PC-3 (cell line): ENCODE measurements around the gene TRMU. TPM values are rescaled to one million over a fixed set of nuclear protein-coding genes. Genes with fewer than 3 reads are reported as not detected.

Source experiments
- ATAC-seq: fragments of 200-7000 bp; cut with Tn5 transposase; 2 replicates; pipeline ENCODE4 v1.9.1; 2020; ENCODE audit warnings: mild to moderate bottlenecking, moderate library complexity
- BruUV-seq: library from RNA; stranded (reverse); fragments of 400-500 nt; replicated peaks from 2 replicates; lab custom pipeline; 2021; lab: Mats Ljungman, UMichigan
- CTCF ChIA-PET: fragments of 300-600 bp; sonication (Branson Sonifier 250); formaldehyde crosslinking; loops from one replicate; lab custom pipeline; 2022; ENCODE audit warnings: antibody characterized with exemption; lab: Charles Lee
- POLR2A ChIA-PET: fragments of 300-600 bp; sonication (Branson Sonifier 250); formaldehyde crosslinking; loops from one replicate; lab custom pipeline; 2022; ENCODE audit warnings: antibody characterized with exemption; ENCODE audit not compliant: unreplicated experiment; lab: Charles Lee
- DNase-seq: peaks from one replicate; pipeline ENCODE4 v3.0.0-alpha.2; 2015
- H2AFZ ChIP-seq: fragments of 300-600 bp; sonication (generic); 2 replicates; pipeline ENCODE4 v1.6.0; 2016; ENCODE audit warnings: antibody characterized with exemption, low read length
- H3F3A ChIP-seq: fragments of 300-600 bp; sonication (generic); one replicate; pipeline ENCODE4 v1.6.0; 2017; ENCODE audit warnings: antibody characterized with exemption, low read length, control low read depth, mild to moderate bottlenecking; ENCODE audit not compliant: unreplicated experiment
- H3K27ac ChIP-seq: fragments of 300-600 bp; sonication (generic); 2 replicates; pipeline ENCODE4 v1.5.1; 2016; ENCODE audit warnings: mild to moderate bottlenecking, low read length
- H3K27me3 ChIP-seq: fragments of 300-600 bp; sonication (generic); 2 replicates; pipeline ENCODE4 v1.6.1; 2016; ENCODE audit warnings: low read length, mixed read lengths
- H3K36me3 ChIP-seq: fragments of 300-600 bp; sonication (generic); 2 replicates; pipeline ENCODE4 v1.6.1; 2016; ENCODE audit warnings: low read depth, mixed run types, low read length, mixed read lengths
- H3K4me1 ChIP-seq: fragments of 300-600 bp; sonication (generic); 2 replicates; pipeline ENCODE4 v1.5.1; 2016; ENCODE audit warnings: low read length; ENCODE audit not compliant: insufficient read depth
- H3K4me2 ChIP-seq: fragments of 300-600 bp; sonication (generic); 2 replicates; pipeline ENCODE4 v1.6.0; 2016; ENCODE audit warnings: low read length
- H3K4me3 ChIP-seq: fragments of 300-600 bp; sonication (generic); 2 replicates; pipeline ENCODE4 v1.5.1; 2016; ENCODE audit warnings: mild to moderate bottlenecking, low read length, mixed read lengths
- H3K79me2 ChIP-seq: fragments of 300-600 bp; sonication (generic); 2 replicates; pipeline ENCODE4 v1.6.1; 2017; ENCODE audit warnings: low read length, mixed read lengths
- H3K9ac ChIP-seq: fragments of 300-600 bp; sonication (generic); 2 replicates; pipeline ENCODE4 v1.6.0; 2016; ENCODE audit warnings: mild to moderate bottlenecking, low read length
- H3K9me2 ChIP-seq: fragments of 300-600 bp; sonication (generic); replicated peaks from 2 replicates; pipeline ENCODE4 v1.6.1; 2016; ENCODE audit warnings: mixed run types, low read length, mixed read lengths
- H3K9me3 ChIP-seq: fragments of 300-600 bp; sonication (generic); 2 replicates; pipeline ENCODE4 v1.6.1; 2016; ENCODE audit warnings: low read length, mixed read lengths
- H4K20me1 ChIP-seq: fragments of 300-600 bp; sonication (generic); 2 replicates; pipeline ENCODE4 v1.6.1; 2016; ENCODE audit warnings: low read length, mixed read lengths
- CTCF ChIP-seq: fragments of 300-600 bp; sonication (generic); conservative IDR thresholded peaks from 2 replicates; pipeline ENCODE4 v1.5.1; 2017; ENCODE audit warnings: antibody characterized with exemption, low read depth, mild to moderate bottlenecking, low read length
- EZH2 ChIP-seq: fragments of 300-600 bp; sonication (generic); IDR thresholded peaks from one replicate; pipeline ENCODE4 v1.6.1; 2017; ENCODE audit warnings: antibody characterized with exemption, mild to moderate bottlenecking, low read length; ENCODE audit not compliant: unreplicated experiment
- EZH2phosphoT487 ChIP-seq: fragments of 300-600 bp; sonication (generic); IDR thresholded peaks from 2 replicates; pipeline ENCODE4 v1.6.1; 2018; ENCODE audit warnings: mild to moderate bottlenecking, antibody characterized with exemption, low read length, borderline replicate concordance
- intact Hi-C: fragments of 100-400 bp; cut with micrococcal nuclease; formaldehyde crosslinking; loops from 2 replicates; pipeline ENCODE4 v1.9.0; 2023
- total RNA-seq: library from RNA; depleted of rRNA; stranded (reverse); fragments of >200 nt; gene quantifications from 2 replicates; pipeline ENCODE4 v1.2.3, GENCODE V29; 2014

The TRMU gene
- total RNA-seq, 1 experiment from 2014 or later, result 63.5 TPM

- intact Hi-C loops, result no loop called here
- Histone ChIP-seq H3K4me3 (no peak overlapping the region), H3K36me3 (peaks cover 5% of the 10 kb centered on the region), H3K79me2 (no peaks in the 10 kb centered on the region), H2AFZ (no peak overlapping the region), H3F3A (no peaks in the 10 kb centered on the region), H3K27ac (no peak overlapping the region), H3K9ac (no peak overlapping the region), H3K9me2 (no peaks in the 10 kb centered on the region), H4K20me1 (no peaks in the 10 kb centered on the region), H3K27me3 (no peaks in the 10 kb centered on the region), H3K4me2 (no peak overlapping the region), H3K4me1 (peaks cover 11% of the 10 kb centered on the region), H3K9me3 (no peaks in the 10 kb centered on the region)
- ChIA-PET POLR2A (no interaction called here), CTCF (no interaction called here)
- ATAC-seq (no peak), DNase-seq (no peak)
- no peak for TF ChIP-seq CTCF
- no peak for TF ChIP-seq EZH2
- no peak for TF ChIP-seq EZH2phosphoT487
- BruUV-seq, result no TSS peak
Measured at GRCh38 chr22:46374663-46375474, 39.4 kb downstream of the TRMU start.

- H3K27ac ChIP-seq, result no peak overlapping the region
- H3K9me2 ChIP-seq, result no peaks in the 10 kb centered on the region
- no TSS peak for BruUV-seq
- no peak overlapping the region for H3K4me3 ChIP-seq
- no peak overlapping the region for H3K9ac ChIP-seq
- no peaks in the 10 kb centered on the region for H3K9me3 ChIP-seq
- intact Hi-C loops, result no loop called here
- H3K4me2 ChIP-seq, result no peak overlapping the region
- ATAC-seq (no peak), DNase-seq (no peak)
- H3K36me3 ChIP-seq, result peaks cover 5% of the 10 kb centered on the region
- H3F3A ChIP-seq, result no peaks in the 10 kb centered on the region
- H3K79me2 ChIP-seq, result no peaks in the 10 kb centered on the region
- H3K27me3 ChIP-seq, result no peaks in the 10 kb centered on the region
- ChIA-PET POLR2A (no interaction called here), CTCF (no interaction called here)
- peaks cover 11% of the 10 kb centered on the region for H3K4me1 ChIP-seq
- TF ChIP-seq CTCF, result no peak
- TF ChIP-seq EZH2, result no peak
- no peak for TF ChIP-seq EZH2phosphoT487
- H4K20me1 ChIP-seq, result no peaks in the 10 kb centered on the region
- no peak overlapping the region for H2AFZ ChIP-seq
Measured at GRCh38 chr22:46376111-46376510, 40.6 kb downstream of the TRMU start.

- H3K27me3 ChIP-seq, result no peaks in the 10 kb centered on the region
- intact Hi-C loops, result no loop called here
- H2AFZ ChIP-seq, result no peak overlapping the region
- BruUV-seq, result no TSS peak
- ChIA-PET POLR2A (no interaction called here), CTCF (no interaction called here)
- H3F3A ChIP-seq, result no peaks in the 10 kb centered on the region
- no peak overlapping the region for H3K4me3 ChIP-seq
- peaks cover 11% of the 10 kb centered on the region for H3K4me1 ChIP-seq
- no peaks in the 10 kb centered on the region for H3K79me2 ChIP-seq
- no peaks in the 10 kb centered on the region for H3K9me2 ChIP-seq
- H3K9me3 ChIP-seq, result no peaks in the 10 kb centered on the region
- no peak overlapping the region for H3K27ac ChIP-seq
- H3K4me2 ChIP-seq, result no peak overlapping the region
- H3K9ac ChIP-seq, result no peak overlapping the region
- no peak for ATAC-seq
- TF ChIP-seq CTCF, result no peak
- TF ChIP-seq EZH2, result no peak
- TF ChIP-seq EZH2phosphoT487, result no peak
- DNase-seq, result no peak
- H3K36me3 ChIP-seq, result peaks cover 5% of the 10 kb centered on the region
- H4K20me1 ChIP-seq, result no peaks in the 10 kb centered on the region
Measured at GRCh38 chr22:46376908-46377524, 41.5 kb downstream of the TRMU start.
